ENCODE measurements around the gene FILIP1. TPM values are rescaled to one million over a fixed set of nuclear protein-coding genes. Genes with fewer than 3 reads are reported as not detected.

FILIP1 gene
- total and polyA plus RNA-seq, 2 of the 4 experiments (the other 2 are of a cell fraction), result under 0.01 to 0.03 TPM

- Histone ChIP-seq H3K79me1 (ENCODE audit: low read depth in 1 of 2, low read length in 2 of 2) (no peaks in the 10 kb centered on the region), H3K9me1 (ENCODE audit: insufficient read depth, low read length) (no peaks in the 10 kb centered on the region), H2AK5ac (ENCODE audit: low read depth, low read length) (no peak overlapping the region), H2BK120ac (ENCODE audit: low read depth, low read length) (0 out of 2 replicates have a peak overlapping the region, but pooled peaks have one; percentile 5), H3K18ac (ENCODE audit: low read depth, low read length) (0 out of 2 replicates have a peak overlapping the region, but pooled peaks have one; percentile 60), H3K4me2 (ENCODE audit: low read depth, low read length) (peak overlapping the region; percentile 41; the same call in 1 of the 2 replicates), H2AFZ (replicated peaks; ENCODE audit: low read length, poor library complexity) (no peak overlapping the region), H3K23ac (ENCODE audit: low read depth, low read length) (peak overlapping the region; percentile 25; the same call in 1 of the 2 replicates), H3K27ac (ENCODE audit: insufficient read depth, low read length) (no peak overlapping the region), H4K91ac (ENCODE audit: insufficient read depth, low read depth, low read length) (no peak overlapping the region), H2AK9ac (replicated peaks; ENCODE audit: low read depth, low read length, poor library complexity) (no peak overlapping the region), H3K9me3 (ENCODE audit: control insufficient read depth, insufficient read depth, low read length) (no peaks in the 10 kb centered on the region), H2BK20ac (ENCODE audit: low read depth, low read length) (peak overlapping the region; percentile 16; the same call in 1 of the 2 replicates), H2BK15ac (ENCODE audit: low read depth, low read length) (no peak overlapping the region), H3K14ac (replicated peaks; ENCODE audit: low read depth, low read length) (peak overlapping the region; percentile 25; the same call in 1 of the 2 replicates), H3K4me3 (ENCODE audit: insufficient read depth, low read depth, low read length) (no peak overlapping the region), H4K8ac (ENCODE audit: low read depth in 2 of 2, low read length in 2 of 2) (no peak overlapping the region; a peak in 1 of 4 replicates), H3K36me3 (ENCODE audit: control insufficient read depth, insufficient read depth, low read length) (no peaks in the 10 kb centered on the region), H3K4me1 (ENCODE audit: control insufficient read depth, insufficient read depth, low read length) (peaks cover 7% of the 10 kb centered on the region), H4K5ac (ENCODE audit: low read depth, low read length) (no peak overlapping the region), H4K20me1 (ENCODE audit: insufficient read depth, low read length) (no peaks in the 10 kb centered on the region), H2BK5ac (ENCODE audit: low read depth, low read length, poor library complexity, severe bottlenecking) (no peak overlapping the region), H3K9ac (ENCODE audit: low read depth, low read length) (no peak overlapping the region), H3K56ac (ENCODE audit: extremely low read depth, insufficient read depth, low read length) (no peak overlapping the region), H3K4ac (ENCODE audit: low read depth, low read length) (no peak overlapping the region), H3K27me3 (ENCODE audit: control insufficient read depth, insufficient read depth, low read length) (no peaks in the 10 kb centered on the region)
- POLR2A ChIA-PET (ENCODE audit: unreplicated experiment), result no interaction called here
- in situ Hi-C loops (cut with MboI; ENCODE audit: low sequenced_read_pairs), result no loop called here
- BruUV-seq (replicated peaks), result no TSS peak
- no CpG with 5 or more reads among the region's 3 CpGs for WGBS, 2 experiments (ENCODE audit: extremely low coverage in 2 of 2, insufficient read length in 1 of 2)
- intact Hi-C loops (cut with micrococcal nuclease), result no loop called here
- DNase-seq (peak; percentile 80), ATAC-seq (ENCODE audit: low read depth) (peak; percentile 85)
- TF ChIP-seq MAZ (IDR thresholded peaks at IDR 0.05; ENCODE audit: borderline replicate concordance, low read depth, low read length) (no peak), CTCF (conservative IDR thresholded peaks at IDR 0.05; ENCODE audit: low read depth, low read length) (no peak), SMC3 (IDR thresholded peaks at IDR 0.05; ENCODE audit: low read depth, low read length) (no peak), ELK1 (IDR thresholded peaks at IDR 0.05; ENCODE audit: borderline replicate concordance, low read depth, low read length) (no peak), NFE2L2 (IDR thresholded peaks at IDR 0.05; ENCODE audit: low read depth, low read length) (no peak)
- CTCF ChIA-PET, result no interaction called here
- dilution Hi-C loops (cut with HindIII; ENCODE audit: low sequenced_read_pairs, unreplicated experiment), result no loop called here
Measured at GRCh38 chr6:75409286-75409685, 84.3 kb downstream of the FILIP1 start.

Data from IMR-90 (cell line).